Measurements from ENCODE around the gene GAS6.

DNA sequence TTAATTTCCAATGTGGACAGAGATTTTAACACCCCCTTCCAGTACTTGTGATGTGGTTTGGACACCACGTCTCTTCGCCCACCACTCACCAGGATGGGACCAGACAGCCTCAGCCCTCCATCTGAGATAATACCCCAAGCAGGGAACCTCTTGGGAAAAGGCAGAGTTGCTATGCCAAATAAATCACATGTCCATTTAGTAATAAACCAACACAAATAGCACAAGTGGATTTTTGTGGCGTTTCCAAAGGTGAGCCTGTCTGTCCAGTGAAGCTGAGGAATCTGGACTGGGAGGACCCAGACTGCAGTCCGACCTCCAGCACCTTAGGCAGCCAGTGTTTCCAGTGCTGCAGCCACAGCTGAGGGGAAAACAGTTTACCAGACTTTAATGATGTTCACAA lies 34.1 kb upstream of the GAS6 start:
- no peak for TF ChIP-seq EZH2 (IDR thresholded peaks at IDR 0.05; ENCODE audit: borderline replicate concordance, low read length)
- TF ChIP-seq, protein P1, sequence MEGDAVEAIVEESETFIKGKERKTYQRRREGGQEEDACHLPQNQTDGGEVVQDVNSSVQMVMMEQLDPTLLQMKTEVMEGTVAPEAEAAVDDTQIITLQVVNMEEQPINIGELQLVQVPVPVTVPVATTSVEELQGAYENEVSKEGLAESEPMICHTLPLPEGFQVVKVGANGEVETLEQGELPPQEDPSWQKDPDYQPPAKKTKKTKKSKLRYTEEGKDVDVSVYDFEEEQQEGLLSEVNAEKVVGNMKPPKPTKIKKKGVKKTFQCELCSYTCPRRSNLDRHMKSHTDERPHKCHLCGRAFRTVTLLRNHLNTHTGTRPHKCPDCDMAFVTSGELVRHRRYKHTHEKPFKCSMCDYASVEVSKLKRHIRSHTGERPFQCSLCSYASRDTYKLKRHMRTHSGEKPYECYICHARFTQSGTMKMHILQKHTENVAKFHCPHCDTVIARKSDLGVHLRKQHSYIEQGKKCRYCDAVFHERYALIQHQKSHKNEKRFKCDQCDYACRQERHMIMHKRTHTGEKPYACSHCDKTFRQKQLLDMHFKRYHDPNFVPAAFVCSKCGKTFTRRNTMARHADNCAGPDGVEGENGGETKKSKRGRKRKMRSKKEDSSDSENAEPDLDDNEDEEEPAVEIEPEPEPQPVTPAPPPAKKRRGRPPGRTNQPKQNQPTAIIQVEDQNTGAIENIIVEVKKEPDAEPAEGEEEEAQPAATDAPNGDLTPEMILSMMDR (conservative IDR thresholded peaks at IDR 0.05 in 1 of 2, IDR thresholded peaks at IDR 0.05 in 1 of 2; ENCODE audit: extremely low read depth in 1 of 2, insufficient read depth in 1 of 2, low read depth in 1 of 2, low read length in 2 of 2) = no peak

Data from mammary epithelial cell (primary cell).